NAMALWA (cell line): Measurements from ENCODE around the gene RAB3B.
"Not testable (repeated sequence)": the region's sequence is repeated elsewhere in the genome, so short reads cannot be mapped to it uniquely, and the experiment has no call there.

Source experiments
- DNase-seq: peaks from one replicate; pipeline ENCODE4 v3.0.0-alpha.2; 2015; ENCODE audit warnings: low spot score

Gene RAB3B

GRCh38 chr1:51989582-51990477 lies 670 bp downstream of the RAB3B start:
- no peak for DNase-seq

- no peak for DNase-seq
Observed at GRCh38 chr1:51988254-51988653, 2.2 kb downstream of the RAB3B start.

- no peak for DNase-seq
Observed at GRCh38 chr1:51986718-51987117, 3.8 kb downstream of the RAB3B start.

- no peak for DNase-seq
Observed at GRCh38 chr1:51982161-51982560, 8.3 kb downstream of the RAB3B start.

- DNase-seq = no peak
Observed at GRCh38 chr1:51981555-51981954, 8.9 kb downstream of the RAB3B start.

GRCh38 chr1:51978099-51978498 lies 12.4 kb downstream of the RAB3B start:
- no peak for DNase-seq

- DNase-seq = no peak
Observed at GRCh38 chr1:51976846-51977602, 13.5 kb downstream of the RAB3B start.

- no peak for DNase-seq
Observed at GRCh38 chr1:51973587-51974474, 16.7 kb downstream of the RAB3B start.

GRCh38 chr1:51969038-51969705 lies 21.3 kb downstream of the RAB3B start:
- no peak for DNase-seq

GRCh38 chr1:51968632-51969031 lies 21.9 kb downstream of the RAB3B start:
- DNase-seq = no peak

- DNase-seq = not testable (repeated sequence)
Observed at GRCh38 chr1:51967213-51967791, 23.2 kb downstream of the RAB3B start.

- DNase-seq = no peak
Observed at GRCh38 chr1:51966559-51966958, 23.9 kb downstream of the RAB3B start.

GRCh38 chr1:51964309-51964696 lies 26.2 kb downstream of the RAB3B start:
- no peak for DNase-seq

- DNase-seq = no peak
Observed at GRCh38 chr1:51963592-51964308, 26.8 kb downstream of the RAB3B start.

- no peak for DNase-seq
Observed at GRCh38 chr1:51962486-51963356, 27.8 kb downstream of the RAB3B start.

GRCh38 chr1:51961954-51962353 lies 28.5 kb downstream of the RAB3B start:
- DNase-seq = no peak

GRCh38 chr1:51961231-51961630 lies 29.3 kb downstream of the RAB3B start:
- no peak for DNase-seq

- DNase-seq = no peak
Observed at GRCh38 chr1:51960262-51960661, 30.2 kb downstream of the RAB3B start.

- DNase-seq = no peak
Observed at GRCh38 chr1:51958824-51959223, 31.7 kb downstream of the RAB3B start.

GRCh38 chr1:51957618-51958017 lies 32.9 kb downstream of the RAB3B start:
- DNase-seq = no peak
